AML-193 (cell line): Measurements from ENCODE around the gene TPH2.

Experiments used
- DNase-seq, 2 experiments: peaks; one replicate each; lab custom pipeline; 2025; lab: John Stamatoyannopoulos, UW

The TPH2 gene

DNA sequence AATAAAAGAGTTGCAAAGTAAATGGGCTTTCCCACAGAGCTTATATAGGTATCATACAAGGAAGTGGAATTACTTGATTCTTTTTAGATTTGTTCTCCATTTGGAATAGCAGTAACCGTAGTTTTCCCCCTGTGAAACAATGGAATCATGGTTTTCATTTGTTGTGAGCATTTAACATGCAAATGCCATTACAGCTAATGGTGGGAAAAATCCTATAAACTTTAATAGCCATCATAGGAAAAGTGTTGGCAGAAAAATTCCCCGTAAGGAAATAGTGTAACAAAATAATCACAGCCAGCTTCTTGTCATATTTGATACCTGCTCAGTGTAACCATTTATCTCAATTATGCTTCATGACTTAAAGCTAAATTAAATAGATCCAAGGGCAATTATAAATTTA lies 95.3 kb downstream of the TPH2 start:
- DNase-seq = no peak

DNA sequence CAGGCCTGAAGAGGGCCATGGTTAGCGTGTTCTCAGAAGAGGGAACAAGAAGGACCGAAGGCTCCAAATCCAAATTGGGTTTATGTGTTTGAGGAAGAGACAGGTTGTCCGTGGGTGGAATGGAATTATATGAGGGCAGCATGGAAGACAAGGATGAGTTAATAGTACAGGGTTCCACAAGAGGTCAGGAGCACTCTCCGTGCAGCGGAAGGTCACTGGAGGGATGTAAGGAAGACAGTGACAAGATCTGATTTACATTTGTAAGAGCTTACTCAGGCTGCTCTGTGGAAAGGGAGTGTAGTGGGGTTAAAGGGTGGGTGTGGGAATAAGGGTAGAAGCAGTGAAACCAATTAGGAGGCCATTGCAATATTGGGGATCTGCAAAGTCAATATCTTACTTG lies 97.0 kb downstream of the TPH2 start:
- DNase-seq = no peak

DNA sequence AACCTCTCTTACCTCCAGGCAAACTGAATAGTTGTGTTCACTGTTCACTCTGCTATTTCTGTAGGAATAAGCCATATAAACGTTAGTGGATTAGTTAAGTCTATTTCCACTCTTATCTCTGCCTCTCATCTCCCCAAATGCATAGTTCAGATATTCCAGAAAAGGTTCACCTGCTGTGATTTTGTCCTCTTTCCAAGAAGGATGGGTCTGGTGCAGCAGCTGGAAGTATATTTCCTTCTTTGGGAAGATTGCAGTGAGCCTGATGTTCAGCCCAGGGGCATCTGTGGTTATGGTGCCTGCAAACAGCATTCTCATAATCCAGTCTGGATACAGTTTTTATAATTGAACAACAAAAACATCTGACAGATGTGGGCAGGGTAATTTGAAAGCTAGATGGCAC lies 97.7 kb downstream of the TPH2 start:
- DNase-seq = no peak

DNA sequence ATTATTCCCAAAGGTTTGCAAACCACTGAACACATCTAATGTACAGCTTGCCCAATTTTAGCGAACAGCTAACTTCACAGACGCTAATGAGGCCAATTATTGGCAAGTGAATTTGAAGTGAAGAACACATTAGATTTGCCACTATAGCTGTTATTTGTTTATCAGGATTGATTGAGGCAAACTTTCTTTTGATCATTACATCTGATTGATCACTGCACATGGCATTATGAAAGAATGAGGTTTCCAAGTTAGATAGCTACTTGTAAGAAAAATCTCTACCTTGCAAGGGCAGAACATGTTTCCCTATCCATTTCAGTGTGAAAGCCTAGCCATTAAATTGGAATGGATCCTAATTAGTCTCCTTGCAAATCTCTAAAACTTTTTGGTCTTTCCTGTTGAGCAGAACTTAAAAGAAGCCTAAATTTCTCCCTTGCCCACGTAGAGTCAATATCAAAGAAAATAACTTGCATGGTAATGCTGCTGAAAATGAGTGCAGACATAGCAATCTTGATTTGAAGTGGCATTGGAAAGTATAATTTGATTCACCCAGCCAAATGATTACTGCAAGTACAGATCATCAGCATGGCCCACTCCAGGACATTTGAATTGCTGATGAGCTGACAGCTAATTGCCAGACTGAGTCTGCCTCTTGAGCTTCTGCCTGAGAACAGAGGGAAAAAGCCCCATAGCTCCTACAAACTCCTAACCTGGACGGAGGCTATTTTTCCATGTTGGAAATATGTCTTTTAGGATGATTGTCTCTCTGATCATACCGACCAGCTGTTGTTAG lies 98.6 kb downstream of the TPH2 start:
- DNase-seq = no peak

DNA sequence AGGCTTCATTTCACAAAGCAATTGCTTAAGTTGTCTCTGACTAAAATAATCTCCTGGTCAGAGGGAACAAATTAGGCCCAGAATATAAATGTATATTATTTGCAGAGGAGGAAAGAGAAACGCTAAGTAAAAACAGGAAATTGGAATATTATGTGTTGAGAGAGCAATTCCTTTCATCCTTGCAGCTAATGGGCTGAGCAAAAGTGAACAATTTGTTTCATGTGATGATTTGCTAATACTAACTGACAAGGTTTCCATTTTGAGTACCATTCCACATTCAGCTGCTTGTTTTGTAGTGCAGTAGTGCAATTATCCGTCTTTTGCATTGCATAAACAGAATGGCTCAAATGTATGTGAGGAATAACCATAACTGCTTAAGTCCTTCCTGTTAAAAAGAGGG lies 103.2 kb downstream of the TPH2 start:
- no peak for DNase-seq

DNA sequence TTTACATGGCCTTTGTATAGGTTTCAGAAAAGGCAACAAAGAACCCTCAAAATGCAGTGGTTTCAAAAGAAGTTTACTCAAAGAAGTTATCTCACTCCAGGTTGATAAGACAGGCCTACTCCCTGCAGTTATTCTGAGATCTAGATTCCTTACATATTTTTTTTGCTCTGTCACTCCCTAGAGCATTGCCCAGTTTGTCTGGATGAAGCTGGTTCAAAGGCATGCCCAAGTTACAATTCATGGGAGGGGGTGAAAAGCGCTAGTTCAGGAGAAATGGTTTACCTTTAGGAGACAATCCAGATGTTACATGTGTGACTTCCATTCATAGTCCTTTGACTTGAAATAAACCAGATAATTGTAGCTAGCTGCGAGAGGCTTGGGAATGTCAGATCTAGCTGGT lies 115.0 kb downstream of the TPH2 start:
- DNase-seq = no peak

DNA sequence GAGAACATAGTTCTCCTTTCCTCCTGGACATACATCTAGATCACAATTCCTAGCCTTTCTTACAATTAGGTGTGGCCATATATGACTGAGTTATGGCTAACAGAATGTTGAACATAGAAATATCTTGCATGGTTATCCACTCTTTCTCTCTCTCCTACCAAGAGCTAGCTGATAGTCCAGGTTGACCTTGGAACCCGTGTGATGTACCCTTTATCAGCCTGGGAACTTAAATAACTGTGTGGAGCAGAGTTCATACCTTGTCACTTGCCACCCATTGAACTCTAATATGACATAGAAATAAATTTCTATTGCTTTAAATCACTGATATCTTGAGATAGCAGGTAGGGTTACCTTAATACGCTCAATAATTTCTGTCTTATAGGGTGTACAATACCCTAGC lies 115.9 kb downstream of the TPH2 start:
- no peak for DNase-seq

DNA sequence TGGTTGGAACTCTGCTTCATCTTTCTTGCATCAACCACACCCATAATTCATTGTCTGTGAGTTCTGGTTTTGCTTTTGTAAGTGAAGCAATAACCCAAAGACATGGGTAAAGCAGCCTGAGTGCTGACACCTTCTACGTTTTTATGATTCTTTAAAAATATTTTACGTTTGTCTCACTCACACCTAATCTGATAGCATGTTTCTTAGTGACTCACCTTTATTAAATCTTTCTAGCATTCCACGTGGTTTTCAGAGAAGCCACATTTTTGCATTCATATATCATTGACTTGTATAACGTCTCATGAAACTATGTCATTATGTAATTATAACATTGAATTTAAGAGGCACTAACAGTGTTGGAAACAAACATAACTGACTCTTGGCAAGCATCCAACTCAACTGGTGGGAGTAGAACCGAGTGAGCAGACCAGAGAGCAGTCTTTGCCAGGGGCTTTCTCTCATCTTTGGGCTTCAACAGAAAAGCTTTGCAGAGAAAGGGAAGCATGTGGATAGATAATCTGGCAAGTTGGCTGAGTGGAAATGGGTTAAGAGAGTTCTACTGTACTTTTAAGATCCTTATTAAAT lies 118.8 kb downstream of the TPH2 start:
- no peak for DNase-seq

DNA sequence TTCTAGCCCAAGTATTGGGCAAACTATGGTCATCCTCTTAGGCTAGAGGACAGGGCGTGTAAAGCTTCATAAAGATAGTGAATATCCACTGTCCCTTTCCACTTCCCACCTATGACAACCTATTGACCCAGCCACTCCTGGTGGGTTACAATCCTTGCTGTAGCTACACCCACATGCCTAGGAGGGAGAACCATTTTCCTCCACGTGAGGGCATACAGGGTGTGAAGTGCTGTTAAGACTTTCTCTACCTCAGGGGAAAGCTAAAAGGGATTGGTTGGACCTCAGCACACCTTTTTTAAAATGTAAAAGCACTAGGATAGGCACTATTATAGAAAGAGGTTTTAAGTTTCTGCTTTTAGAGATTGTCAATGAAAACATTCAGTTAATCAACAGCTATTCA lies 124.4 kb downstream of the TPH2 start:
- DNase-seq = no peak

DNA sequence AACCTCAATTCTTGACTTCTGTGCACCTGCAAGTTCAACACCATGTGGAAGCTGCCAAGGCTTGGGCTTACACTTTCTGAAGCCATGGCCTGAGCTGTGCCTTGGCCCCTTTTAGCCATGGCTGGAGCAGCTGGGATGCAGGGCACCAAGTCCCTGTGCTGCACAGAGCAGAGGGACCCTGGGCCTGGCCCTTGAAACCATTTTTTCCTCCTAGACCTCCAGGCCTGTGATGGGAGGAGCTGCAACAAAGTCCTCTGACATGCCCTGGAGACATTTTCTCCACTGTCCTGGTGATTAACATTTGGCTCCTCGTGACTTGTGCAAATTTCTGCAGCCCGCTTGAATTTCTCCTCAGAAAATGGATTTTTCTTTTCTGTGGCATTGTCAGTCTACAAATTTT lies 132.4 kb downstream of the TPH2 start:
- DNase-seq = no peak

DNA sequence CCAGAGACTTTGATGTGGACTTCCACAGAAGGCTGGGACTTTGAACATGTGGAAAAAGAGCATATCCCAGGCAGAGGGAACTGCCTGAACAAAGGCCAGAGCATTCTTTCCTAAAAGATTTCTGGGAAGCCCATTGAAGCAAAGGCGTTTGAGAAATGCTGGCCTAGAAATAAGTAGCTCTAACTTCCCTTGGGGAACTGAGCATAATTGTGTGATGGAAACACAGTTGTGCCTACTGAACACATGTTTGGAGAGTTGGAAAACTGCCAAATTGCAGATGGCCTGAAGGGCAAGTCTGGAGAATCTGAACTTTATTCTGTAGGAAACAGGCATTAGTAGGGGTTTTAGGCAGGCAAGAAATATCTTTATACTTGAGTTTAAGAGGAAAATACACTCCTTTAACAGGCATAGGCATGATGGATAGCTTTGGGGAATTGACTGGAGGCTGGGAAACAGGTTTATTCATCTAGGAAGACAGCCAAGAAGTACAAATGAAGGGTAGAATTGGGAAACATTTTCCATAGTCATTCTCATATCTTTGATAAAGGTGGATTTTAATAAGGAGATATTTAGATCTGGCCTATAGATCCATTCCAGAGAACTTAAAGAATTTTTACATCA lies 134.1 kb downstream of the TPH2 start:
- DNase-seq = no peak

DNA sequence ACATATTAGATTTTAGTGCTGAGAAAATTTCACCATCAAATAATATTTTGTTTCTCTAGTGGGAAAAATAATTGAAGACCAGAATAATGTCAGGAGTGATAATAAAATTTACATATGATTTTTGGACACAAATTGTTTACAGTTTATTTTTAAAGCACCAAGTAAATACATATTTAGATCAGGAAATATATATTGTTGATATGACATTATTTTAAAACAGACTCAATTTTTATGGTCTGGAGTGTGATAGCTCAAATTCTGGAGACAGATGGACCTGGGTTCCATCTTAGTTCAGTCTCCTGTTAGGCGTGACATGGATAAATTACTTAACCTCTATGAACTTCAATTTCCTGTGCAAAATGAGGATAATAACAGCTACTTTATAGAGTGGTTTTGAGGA lies 135.4 kb downstream of the TPH2 start:
- no peak for DNase-seq

DNA sequence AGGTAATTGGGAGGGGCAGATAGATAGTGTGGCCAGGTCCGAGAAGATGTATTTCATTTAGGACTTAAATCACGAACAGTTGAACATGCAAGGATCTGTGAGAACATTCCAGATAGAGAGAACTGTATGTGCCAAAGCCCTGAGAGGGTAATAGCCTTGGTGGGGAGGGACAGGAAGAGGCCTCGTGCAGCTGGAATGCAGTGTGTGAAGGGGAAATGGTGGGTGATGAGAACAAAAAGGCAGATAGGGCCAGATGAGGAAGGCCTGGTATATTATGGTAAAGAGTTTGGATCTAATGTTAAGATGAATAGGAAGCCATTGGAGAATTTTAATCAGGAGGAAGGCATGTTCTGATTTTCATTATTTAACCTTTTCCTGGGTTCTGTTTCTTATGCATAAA lies 136.3 kb downstream of the TPH2 start:
- DNase-seq = no peak

DNA sequence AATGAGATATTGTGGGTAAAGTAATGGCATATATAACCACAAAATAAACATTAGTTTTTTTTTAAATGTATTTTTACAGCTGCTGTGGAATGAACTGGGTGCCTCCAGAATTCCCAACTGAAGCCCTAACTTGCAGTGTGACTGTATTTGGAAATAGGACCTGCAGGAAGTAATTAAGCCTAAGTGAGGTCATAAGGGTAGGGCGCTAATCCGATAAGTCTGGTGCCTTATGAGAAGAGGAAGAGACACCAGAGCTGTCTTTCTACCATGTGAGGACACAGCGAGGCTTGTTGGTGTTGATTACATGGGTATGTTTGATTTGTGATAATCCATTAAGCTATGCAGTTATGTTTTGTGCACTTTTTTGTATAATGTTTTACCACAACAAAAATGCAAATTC lies 136.8 kb downstream of the TPH2 start:
- no peak for DNase-seq

DNA sequence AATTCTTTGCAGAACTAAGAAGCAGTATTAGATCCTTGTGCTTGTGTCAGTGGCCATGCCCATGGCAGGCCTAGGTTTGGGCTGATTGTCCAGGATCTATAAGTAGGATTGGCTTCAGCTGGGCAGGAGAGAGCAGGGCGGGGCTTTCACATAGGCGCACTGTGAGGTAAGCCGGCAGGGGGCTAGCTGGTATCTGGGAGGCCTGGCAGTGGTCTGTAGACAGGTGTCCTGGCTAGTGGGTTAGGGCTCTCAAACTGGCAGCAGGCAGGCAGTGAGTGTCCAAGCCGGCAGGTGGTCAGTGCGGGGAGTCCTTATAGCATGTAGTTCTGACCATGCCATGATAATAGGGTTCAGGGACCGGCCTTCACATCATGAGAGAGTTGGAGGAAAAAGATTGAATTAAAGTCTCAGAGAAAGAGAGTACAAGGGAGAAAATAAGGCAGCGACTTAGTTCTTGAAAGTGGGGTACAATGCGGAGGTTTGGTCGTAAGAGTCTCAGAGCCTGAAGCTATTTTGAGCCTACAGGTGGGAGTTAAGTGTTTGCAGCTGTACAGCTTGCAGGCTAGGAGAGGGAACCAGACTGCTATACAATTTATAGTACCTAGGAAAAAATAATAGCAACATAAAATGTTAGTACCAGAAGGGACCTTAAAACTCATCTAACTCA lies 137.4 kb downstream of the TPH2 start:
- no peak for DNase-seq

DNA sequence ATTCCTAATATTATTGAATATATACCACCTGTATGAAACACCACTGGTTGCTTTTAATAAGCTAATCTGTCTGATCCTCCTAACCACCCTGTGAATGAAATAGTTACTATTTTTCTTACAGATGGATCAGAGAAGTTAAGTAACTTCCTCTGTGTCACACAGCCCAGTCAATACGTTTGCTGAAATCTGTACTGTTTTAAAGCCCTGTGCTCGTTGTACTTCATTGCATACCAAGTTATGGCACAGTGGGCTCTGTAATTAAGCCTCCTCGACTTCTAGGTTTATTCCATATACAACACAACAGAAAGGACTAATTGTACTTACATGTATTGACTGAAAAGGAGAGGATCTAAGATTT lies 137.9 kb downstream of the TPH2 start:
- DNase-seq = no peak

DNA sequence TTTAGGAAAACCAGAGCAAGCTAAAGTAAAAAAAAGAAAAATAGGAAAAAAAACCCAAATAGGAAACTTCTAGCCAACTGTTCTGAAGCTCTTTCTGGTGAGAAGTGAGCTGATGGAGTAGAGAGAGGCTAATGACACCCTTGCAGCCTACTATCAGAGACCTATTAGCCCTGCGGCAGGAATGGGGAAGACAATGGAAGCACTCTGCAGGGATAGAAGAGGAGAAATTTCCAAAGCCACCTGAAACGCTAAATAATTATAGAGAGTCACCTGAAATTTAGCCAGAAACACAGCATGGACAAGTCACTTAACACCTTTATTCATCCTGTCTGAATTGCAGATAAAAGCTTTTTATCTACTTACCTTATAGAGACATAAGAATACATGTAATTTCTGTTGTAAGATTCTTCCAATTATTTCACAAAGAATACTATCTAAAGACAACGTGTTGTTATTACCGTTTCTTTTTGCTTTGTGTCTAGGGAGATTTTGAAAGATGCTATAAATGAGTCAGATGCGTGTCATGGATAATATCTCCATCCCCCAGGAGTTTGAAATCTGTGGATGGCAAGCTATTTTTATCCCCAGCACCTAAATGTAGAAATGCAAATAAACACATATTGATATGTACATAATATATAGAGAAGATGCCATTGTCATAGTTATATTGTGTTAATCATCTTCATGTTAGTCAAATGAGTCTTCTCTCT lies 138.6 kb downstream of the TPH2 start:
- DNase-seq = no peak

DNA sequence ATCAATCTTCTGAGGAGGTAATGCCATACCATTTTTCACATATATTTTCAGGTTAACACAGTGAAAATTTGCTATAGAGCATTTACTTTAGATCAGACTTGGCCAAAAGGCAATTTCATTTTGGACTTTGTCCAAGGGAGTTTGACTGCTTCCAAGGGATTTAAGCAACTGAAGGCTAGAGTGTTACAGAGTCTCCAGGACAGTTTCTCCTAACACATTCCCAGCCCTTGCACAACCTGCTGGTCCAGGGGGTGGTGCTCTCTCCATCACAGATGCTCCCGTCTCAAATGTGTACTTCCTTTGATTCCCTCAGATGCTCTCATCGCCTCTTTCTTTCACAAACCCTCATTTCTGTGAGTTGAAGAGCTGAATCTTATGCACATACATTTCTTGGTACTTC lies 143.1 kb downstream of the TPH2 start:
- DNase-seq = no peak
